Measurements from ENCODE around the gene MYL7.
"Not testable (repeated sequence)": the region's sequence is repeated elsewhere in the genome, so short reads cannot be mapped to it uniquely, and the experiment has no call there.

MYL7 gene

DNA sequence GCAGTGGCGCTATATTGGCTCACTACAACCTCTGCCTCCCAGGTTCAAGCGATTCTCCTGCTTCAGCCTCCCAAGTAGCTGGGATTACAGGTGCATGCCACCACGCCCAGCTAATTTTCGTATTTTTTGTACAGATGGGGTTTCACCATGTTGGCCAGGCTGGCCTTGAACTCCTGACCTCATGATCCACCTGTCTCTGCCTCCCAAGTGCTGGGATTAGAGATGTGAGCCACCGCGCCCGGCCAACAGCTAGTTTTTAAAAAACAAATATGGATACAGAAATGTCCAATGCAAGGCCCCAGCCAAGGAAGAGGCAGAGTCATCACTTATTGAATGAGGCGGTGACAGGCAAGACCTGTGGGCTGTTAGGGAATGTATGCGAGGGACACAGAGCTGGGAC is 30.8 kb upstream of the MYL7 start:
- DNase-seq (ENCODE audit: low spot score) = not testable (repeated sequence)

GRCh38 chr7:44167920-44168319 is 26.8 kb upstream of the MYL7 start:
- no peak for DNase-seq (ENCODE audit: low spot score)

DNA sequence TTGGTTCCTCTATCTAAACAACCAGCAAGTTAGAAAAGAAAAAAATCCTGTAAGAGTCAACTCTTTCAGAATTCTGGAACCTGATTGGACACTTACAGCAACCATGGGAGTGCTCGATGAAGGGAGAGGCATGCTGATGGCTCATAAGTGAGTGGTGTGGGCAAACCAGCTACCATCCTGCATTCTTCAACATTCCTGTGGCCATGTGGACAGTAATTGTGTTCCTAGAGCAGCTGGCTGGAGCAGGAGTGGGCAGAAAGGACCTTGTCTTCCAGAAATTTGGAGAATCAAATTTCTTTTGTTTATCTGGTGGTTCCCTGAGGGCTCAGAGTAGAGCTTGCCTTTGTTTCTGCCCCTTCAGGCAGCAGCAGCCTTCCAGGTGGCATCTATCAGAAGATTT is 22.5 kb upstream of the MYL7 start:
- DNase-seq (ENCODE audit: low spot score) = no peak

DNA sequence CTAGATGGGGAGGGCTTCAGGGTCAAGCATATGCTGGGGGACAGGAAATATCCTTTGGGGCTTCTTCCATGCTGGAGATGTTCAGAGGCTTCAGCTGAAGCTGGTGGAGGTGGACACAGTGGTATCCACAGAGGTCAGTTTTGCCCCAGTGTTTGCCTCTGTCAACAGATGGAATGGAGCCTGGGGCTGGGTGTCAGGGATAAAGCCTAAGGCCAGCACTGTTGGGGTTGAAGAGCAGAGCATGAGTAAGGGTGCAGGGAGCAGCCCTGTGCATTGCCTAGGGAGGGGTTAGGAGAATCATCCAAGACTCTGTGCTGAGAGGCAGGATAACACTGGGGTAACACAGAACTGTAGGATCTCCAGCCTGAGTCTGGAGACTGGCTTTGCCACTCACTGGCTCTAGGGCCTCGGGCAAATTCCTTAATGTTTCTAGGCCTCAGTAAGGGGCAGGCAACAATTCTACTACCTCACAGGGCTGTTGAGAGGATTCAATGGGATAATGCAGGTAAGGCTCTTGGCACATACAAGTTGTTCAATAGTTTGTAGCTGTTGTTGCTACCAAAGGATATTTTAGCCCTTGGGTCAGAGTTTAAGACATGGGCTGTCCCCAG is 21.8 kb upstream of the MYL7 start:
- no peak for DNase-seq (ENCODE audit: low spot score)

DNA sequence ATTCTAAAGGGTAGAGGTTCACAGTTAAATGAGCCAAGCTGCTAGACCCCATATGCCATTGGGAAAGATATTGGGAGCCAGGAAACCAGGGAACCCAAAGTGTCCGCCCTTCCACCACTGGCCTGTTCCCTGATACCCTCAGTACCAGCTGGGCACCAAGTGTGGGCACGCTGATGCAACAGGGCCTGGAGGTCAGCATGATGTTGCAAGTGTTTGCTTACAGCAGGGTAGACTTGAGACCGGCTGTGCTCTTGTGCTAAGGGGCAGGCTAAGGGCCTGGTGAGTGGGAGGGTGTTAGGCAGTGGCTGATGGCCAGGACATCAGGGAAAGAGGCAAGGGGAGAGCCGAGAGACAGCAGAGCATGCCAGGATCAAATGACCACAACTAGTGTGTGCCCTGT is 21.0 kb upstream of the MYL7 start:
- no peak for DNase-seq (ENCODE audit: low spot score)

DNA sequence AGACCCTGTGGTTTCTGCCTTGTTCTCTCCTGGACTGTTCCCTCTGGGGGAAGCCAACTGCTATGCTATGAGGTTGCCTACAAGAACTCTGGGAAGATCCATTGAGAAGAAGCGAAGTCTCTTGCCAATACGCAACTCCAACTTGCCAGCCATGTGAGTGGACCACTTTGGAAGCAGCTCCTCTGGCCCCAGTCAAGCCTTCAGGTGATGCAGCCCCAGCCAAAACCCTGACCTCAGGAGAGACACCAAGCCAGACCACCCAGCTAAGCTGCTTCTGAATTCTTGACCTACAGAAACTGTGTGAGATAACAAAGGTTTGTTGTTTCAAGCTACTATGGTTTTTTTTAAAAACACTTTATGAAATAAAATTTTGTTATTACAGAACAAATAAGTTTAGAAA is 20.2 kb upstream of the MYL7 start:
- no peak for DNase-seq (ENCODE audit: low spot score)

DNA sequence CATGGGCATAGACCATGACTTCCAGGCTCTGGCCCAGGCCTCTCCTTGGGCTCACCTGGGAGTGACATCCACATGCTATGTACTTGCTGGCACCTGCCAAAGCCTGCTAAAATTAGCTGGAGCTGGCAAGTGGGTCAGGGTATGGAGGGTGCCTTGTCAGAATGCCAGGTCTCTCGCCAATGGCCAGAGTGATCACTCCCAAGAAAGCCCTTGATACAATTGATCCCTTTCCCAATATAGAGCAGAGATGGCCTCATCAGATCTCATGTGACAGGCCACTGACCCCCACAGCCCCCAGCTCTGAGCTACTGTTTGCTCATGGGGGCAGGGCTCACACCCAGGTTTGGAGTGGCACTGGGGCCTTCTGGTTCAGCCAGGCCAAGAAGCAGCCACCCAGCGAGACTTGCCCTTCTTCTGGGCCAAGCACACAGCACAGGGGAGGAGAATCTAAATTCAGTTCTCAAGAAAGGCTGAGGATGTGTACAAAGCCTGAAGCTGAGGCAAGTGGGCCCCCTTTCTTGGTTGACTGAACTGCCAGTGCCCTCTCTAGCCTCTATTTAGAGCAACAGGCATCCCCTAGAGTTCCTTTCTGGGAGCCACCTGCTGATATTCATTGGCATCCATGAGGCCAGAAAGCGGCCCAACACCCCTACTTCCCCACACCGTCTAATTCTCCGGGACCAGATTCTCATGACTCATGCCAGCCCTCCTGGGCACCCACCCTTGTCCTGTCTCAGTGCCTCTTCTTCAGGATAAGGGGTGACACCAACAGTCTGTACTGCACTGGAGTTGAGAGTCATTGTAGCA is 18.9 kb upstream of the MYL7 start:
- DNase-seq (ENCODE audit: low spot score) = no peak

DNA sequence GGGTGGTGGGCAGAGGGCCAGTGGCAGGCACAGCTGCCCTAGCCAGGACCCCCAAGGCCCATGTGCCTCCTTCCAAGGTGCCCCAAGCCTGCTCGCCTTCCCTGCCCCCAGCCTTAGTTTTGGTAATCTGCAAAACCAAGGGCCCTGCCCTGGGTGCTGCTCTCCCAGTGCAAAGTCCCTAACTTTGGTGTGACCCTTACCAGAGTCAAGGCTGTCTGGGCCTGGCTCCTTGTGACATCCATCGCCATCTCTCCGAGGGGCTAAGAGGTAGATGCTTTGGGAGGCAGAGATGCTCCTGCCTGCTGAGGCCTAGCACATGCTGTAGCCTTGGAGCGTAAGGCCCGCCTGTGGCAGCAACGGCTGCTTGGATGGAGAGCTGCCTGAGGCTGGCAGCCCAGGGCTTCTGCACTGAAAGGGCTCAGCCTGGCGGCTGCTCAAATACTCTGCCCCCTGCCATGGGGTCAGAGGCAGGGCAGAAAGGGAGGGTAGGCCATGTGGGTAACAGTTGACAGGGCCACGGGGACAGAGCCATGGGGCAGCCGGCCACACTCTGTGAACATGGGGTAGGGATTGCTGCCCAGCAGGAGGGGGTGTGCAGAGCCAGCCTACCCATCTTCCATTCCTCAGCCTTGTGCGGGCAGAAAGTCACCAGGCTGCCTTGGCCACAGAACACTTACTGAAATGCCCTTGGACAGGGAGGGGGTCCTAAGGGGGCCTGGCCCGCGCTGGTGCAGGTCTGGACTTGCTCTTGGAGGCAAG is 17.9 kb upstream of the MYL7 start:
- no peak for DNase-seq (ENCODE audit: low spot score)

DNA sequence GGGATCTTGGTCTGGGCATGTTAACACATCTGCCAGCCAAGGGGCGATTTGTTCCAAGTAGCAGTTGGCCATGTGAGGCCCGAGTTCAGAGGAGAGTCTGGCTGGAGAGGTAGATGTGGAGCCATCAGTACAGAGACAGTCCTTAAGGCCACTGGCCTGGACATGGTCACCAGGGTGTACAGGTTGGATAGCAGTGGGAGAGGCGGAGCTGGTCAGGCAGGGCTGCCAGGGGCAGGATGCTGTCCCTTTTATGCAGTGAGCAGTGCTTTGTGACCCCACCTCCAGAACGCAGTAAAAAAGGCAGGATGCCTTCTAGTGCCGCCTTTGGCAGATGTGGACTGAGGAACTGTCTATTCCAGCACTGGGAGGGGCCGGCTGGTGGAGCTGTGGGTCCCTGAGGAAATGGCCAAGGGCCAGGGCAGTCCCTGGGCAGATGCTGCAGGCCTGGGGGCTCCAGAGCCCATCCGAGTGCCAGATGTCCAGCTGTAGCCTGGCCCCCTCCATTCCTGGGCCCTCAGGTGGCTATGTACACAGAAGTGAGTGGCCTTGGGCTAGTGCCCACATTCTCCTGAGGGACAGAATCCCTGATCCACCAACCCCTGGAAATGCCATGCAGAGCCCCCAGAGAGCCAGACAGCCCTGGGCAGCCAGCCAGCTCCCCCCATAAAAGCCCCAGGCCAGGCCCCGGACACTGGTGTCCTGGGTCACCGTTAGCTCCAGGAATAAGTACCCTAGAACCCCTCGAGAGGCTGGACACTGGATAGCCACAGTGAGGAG is 17.2 kb upstream of the MYL7 start:
- no peak for DNase-seq (ENCODE audit: low spot score)

GRCh38 chr7:44157116-44158080 is 16.3 kb upstream of the MYL7 start:
- no peak for DNase-seq (ENCODE audit: low spot score)

DNA sequence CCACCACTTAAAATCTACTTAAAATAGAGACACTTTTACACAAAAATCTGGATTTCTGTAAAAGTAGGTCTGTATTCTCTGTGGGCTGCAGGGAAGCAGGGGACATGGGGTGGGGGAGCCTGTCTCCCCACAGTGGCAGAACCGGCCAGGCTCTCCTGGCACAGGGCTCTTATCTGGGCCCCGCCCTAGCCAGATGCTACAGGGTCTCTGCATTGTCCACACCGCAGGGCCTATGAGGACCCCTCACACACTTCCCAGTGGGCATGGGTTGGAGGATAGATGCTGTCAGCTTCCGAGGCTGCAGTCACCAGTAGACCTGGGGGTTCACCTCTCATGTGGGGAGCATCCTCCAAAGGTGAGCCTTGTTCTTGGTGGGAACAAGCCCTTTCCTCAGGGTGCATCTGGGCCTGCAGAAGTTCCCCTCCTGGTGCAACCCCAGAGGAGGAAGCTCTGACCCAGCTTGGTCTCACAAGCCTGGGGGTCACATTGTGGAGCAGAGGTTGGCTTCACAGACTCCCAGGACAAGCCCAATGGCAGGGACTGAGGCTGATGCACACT is 15.4 kb upstream of the MYL7 start:
- no peak for DNase-seq (ENCODE audit: low spot score)

DNA sequence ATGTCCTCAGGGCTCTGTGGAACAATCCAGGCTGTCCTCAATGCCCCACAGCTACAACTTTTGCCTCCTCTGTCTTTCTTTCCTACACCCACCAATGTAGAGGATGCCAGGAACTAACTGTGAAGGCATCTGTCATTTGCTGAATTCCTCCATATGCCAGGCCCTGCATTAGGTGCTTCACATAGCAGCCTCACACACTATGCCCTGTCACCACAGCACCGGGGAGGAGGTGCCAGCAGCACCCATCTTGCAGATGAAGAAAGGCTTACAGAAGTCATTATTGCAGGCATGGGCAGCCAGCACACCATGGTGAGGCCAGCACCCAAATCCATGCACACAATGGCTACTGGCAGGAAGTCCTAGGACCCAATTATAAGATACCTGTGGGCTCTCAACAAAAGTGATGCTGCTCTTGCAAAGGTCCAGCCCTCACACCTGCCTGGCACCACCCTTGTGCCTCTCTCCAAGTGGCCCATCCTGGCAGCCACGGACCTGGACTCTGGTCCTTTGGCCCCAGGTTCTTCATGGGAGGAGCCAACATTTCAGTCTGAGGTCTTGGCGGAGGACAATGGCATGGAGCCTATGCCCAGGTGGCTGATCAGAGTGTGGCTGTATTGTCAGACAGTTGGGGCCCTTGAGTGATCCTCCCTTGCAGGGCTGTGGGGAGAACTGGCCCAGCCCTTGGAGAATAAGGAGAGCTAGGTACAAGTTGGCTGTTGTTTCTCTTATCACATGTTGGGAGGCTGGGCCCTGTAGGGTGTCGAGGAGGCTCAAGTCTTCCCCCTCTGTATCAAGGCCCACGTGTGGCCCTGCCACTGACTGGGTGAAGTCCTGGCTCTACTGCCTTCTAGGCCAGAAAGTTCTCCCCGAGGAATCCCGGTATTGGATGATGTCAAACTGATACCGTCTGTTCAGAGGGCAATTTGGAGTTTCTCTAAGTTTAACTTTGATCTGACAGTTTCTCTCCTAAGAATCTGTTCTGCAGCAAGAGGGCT is 14.4 kb upstream of the MYL7 start:
- DNase-seq (ENCODE audit: low spot score) = no peak

GRCh38 chr7:44154703-44155102 is 13.6 kb upstream of the MYL7 start:
- DNase-seq (ENCODE audit: low spot score) = no peak

GRCh38 chr7:44153948-44154335 is 12.8 kb upstream of the MYL7 start:
- no peak for DNase-seq (ENCODE audit: low spot score)

DNA sequence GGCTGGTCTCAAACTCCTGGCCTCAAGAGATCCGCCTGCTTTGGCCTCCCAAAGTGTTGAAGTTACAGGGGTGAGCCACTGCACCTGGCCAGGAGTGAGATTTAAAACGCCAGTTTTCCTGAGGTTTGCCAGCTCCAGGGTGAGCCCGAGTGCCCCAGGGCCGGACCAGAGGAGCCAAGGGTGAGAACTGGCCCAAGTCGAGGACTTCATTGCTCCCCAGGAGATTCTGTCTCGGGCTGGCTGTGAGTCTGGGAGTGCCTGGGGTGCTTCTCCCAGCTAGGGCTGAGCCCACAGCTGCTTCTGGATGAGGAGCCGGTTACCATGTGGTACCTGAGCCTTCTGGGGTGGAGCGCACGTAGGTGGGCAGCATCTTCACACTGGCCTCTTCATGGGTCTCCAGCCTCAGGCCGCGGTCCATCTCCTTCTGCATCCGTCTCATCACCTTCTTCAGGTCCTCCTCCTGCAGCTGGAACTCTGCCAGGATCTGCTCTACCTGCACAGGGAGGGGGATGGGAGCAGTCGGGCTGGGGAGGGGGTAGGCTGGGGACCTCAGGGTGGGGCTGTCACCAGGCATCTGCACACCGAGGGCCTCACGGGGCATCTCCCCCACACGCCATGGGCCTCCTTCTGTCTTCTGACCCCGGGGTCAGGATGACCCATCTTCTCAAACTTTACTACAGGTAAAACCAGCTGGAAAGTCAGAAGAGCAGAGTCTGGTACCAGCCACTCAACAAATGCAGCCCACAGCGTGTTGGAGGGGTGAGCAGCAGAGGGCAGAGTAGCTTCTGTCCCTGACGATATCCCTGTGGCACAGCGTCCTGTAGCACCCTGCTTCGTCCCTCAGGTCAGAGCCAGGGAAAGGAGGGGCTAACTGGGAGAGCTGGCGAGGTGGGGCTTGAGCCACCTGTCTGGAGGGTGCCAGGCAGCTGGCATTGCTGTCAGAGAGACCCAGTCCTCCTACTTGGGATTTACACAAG is 12.1 kb upstream of the MYL7 start:
- DNase-seq (ENCODE audit: low spot score) = no peak

DNA sequence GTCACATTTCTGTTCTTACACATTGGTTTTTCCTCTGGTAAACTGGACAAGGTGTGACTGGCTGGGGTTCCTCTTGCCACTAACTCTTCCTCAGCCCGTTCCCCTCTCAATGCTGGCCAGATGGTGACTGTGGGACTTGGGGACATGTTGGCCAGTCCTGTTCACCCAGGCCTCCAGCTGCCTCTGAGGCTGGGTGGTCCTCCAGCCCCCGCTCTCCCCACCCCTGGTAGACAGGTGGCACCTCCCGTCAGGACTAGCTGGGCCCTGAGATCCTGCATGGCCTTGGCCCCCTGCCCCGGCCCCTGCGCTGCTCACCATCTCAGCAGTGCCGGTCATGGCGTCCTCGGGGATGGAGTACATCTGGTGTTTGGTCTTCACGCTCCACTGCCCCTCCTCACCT is 10.8 kb upstream of the MYL7 start:
- no peak for DNase-seq (ENCODE audit: low spot score)

DNA sequence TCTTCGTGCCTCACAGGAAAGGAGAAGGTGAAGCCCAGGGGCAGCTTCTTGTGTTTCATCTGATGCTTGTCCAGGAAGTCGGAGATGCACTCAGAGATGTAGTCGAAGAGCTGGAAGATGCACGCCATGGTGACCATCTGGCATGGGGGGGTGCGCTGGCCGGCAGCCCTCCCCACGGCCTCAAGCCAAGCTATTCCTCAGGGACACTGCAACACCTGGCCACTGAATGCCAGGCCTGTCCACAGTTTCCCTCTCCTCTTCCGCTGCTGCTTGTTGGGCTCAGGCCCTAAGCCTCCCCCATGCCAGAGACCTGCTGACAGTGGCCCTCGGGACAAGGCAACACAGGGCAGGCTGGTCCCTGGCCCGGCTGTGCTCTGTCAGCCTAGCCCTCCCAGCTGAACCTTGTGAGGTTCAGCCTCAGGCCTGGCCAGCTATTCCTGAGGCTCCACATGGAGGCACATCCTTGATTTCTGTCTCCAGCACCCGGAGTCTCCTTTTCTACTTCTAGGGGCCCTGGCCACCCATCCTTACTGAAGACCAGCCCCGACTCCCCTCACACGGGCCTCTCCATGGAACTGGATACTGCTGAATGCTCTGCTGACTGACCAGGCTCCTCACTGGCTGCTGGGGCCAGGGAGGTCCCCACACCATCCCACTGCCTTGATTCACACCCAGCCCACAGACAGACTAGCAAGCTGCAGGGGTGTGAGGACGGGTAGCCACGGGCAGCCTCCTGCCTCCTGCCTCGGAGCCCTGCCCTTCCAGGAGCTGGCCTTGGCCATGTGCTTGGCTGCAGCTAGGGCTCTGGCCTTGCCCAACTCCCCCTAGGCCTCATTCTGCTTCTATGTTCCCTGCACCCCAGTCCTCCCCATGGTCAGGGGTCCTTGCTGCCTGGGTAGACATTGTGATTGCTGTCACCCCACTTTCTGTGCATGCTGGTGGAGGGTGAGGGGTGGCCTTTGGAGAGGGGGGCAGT is 10.1 kb upstream of the MYL7 start:
- DNase-seq (ENCODE audit: low spot score) = no peak

Measured in CD4-positive, alpha-beta T cell treated with Interleukin-2 at 100 ng/mL for 4 hours (primary cell).